H1 (cell line): ENCODE measurements around the gene NLGN4Y. TPM values are rescaled to one million over a fixed set of nuclear protein-coding genes. Genes with fewer than 3 reads are reported as not detected.

Source experiments
- CTCF ChIA-PET: fragments of 300-600 bp; sonication (Branson Sonifier 250); formaldehyde crosslinking; loops from one replicate; lab custom pipeline; 2021; ENCODE audit not compliant: partially characterized antibody; lab: Charles Lee
- POLR2A ChIA-PET: fragments of 300-600 bp; sonication (Branson Sonifier 250); formaldehyde crosslinking; loops from one replicate; lab custom pipeline; 2021; ENCODE audit warnings: inconsistent platforms; ENCODE audit not compliant: partially characterized antibody; lab: Charles Lee
- DNase-seq, 2 experiments: peaks; one replicate each; pipeline versions ENCODE4 v3.0.0 to v3.0.0-alpha.2; 2010 to 2022; ENCODE audit warnings: low spot score in 2 of 2, low read depth in 1 of 2, mixed read lengths in 1 of 2
- FAIRE-seq: peaks from 2 replicates; lab custom pipeline; 2011; peaks lifted over from hg19 to GRCh38; lab: Jason Lieb, UNC
- H2AFZ ChIP-seq: 2 replicates; pipeline ENCODE4 v1.8.1; 2012; ENCODE audit warnings: low read length, inconsistent platforms
- H2AK5ac ChIP-seq: 2 replicates; pipeline ENCODE4 v1.6.1; 2013; ENCODE audit warnings: low read depth, low read length
- H2BK120ac ChIP-seq: replicated peaks from 2 replicates; pipeline ENCODE3; 2013; ENCODE audit warnings: low read depth, low read length, inconsistent platforms
- H2BK12ac ChIP-seq: 2 replicates; pipeline ENCODE4 v1.6.1; 2013; ENCODE audit warnings: low read depth, low read length
- H2BK15ac ChIP-seq: 2 replicates; pipeline ENCODE4 v1.6.1; 2013; ENCODE audit warnings: low read length
- H2BK20ac ChIP-seq: 2 replicates; pipeline ENCODE4 v1.6.1; 2013; ENCODE audit warnings: low read length
- H2BK5ac ChIP-seq: 2 replicates; pipeline ENCODE4 v1.6.1; 2013; ENCODE audit warnings: low read depth, low read length
- H3K14ac ChIP-seq: 2 replicates; pipeline ENCODE4 v1.6.1; 2013; ENCODE audit warnings: inconsistent platforms; ENCODE audit not compliant: insufficient read length
- H3K18ac ChIP-seq: 2 replicates; pipeline ENCODE4 v1.6.1; 2013; ENCODE audit warnings: low read length; ENCODE audit errors: extremely low read depth
- H3K23ac ChIP-seq: 2 replicates; pipeline ENCODE4 v1.6.1; 2013; ENCODE audit warnings: inconsistent platforms; ENCODE audit not compliant: insufficient read length
- H3K23me2 ChIP-seq: 2 replicates; pipeline ENCODE4 v1.6.1; 2013; ENCODE audit warnings: low read depth, low read length
- H3K27ac ChIP-seq: 2 replicates; pipeline ENCODE4 v1.6.1; 2011; ENCODE audit warnings: low read depth, low read length, inconsistent platforms
- H3K27me3 ChIP-seq, 4 experiments: replicated peaks in 1 of 4; 1 replicate in 1 of 4; 2 replicates in 3 of 4; pipeline versions ENCODE4 v1.6.1 to v1.8.1; 2011 to 2013; ENCODE audit warnings: low read length in 3 of 4, mild to moderate bottlenecking in 3 of 4, inconsistent platforms in 2 of 4, mixed read lengths in 2 of 4, moderate library complexity in 1 of 4; ENCODE audit not compliant: control insufficient read depth in 3 of 4, insufficient read depth in 3 of 4; ENCODE audit errors: extremely low read depth in 1 of 4
- H3K36me3 ChIP-seq, 4 experiments: 2 replicates each; pipeline versions ENCODE4 v1.6.1 to v1.8.1; 2011 to 2013; ENCODE audit warnings: mild to moderate bottlenecking in 4 of 4, low read length in 3 of 4, moderate library complexity in 2 of 4, control low read depth in 1 of 4, inconsistent platforms in 1 of 4; ENCODE audit not compliant: insufficient read depth in 4 of 4, control insufficient read depth in 2 of 4
- H3K4ac ChIP-seq: replicated peaks from 2 replicates; pipeline ENCODE3; 2013; ENCODE audit warnings: low read length, low read depth, mixed read lengths, inconsistent platforms; ENCODE audit not compliant: insufficient read length
- H3K4me1 ChIP-seq, 4 experiments: replicated peaks in 1 of 4; 1 replicate in 1 of 4; 2 replicates in 3 of 4; pipeline versions ENCODE4 v1.6.1 to v1.8.1; 2011 to 2013; ENCODE audit warnings: low read length in 3 of 4, inconsistent platforms in 2 of 4, mixed read lengths in 1 of 4; ENCODE audit not compliant: insufficient read depth in 4 of 4, control insufficient read depth in 3 of 4
- H3K4me2 ChIP-seq, 2 experiments: 2 replicates each; pipeline versions ENCODE4 v1.6.1 to v1.8.1; 2011 to 2013; ENCODE audit warnings: low read depth in 2 of 2, low read length in 2 of 2, control low read depth in 1 of 2, inconsistent platforms in 1 of 2, mild to moderate bottlenecking in 1 of 2; ENCODE audit not compliant: insufficient read depth in 1 of 2
- H3K4me3 ChIP-seq, 4 experiments: fragments of 200-600, 300-600 bp in 1 of 4; sonication (generic), shearing (Covaris generic), sonication (Bioruptor Twin) in 1 of 4; 2 replicates each; pipeline versions ENCODE4 v1.5.1 to v1.8.1; 2011 to 2016; ENCODE audit warnings: low read length in 4 of 4, low read depth in 3 of 4, control low read depth in 2 of 4, inconsistent platforms in 2 of 4, mild to moderate bottlenecking in 2 of 4, mixed read lengths in 1 of 4, moderate library complexity in 1 of 4; ENCODE audit not compliant: insufficient read depth in 2 of 4; ENCODE audit errors: extremely low read depth in 1 of 4
- H3K56ac ChIP-seq: replicated peaks from 2 replicates; pipeline ENCODE3; 2013; ENCODE audit warnings: low read depth, mild to moderate bottlenecking, mixed read lengths, low read length, inconsistent platforms; ENCODE audit not compliant: insufficient read length
- H3K79me1 ChIP-seq: 2 replicates; pipeline ENCODE4 v1.6.1; 2013; ENCODE audit warnings: low read depth, low read length, control low read depth
- H3K79me2 ChIP-seq, 2 experiments: 2 replicates each; pipeline versions ENCODE4 v1.6.1 to v1.8.1; 2012 to 2013; ENCODE audit warnings: low read length in 2 of 2, mild to moderate bottlenecking in 2 of 2, inconsistent platforms in 1 of 2; ENCODE audit not compliant: insufficient read depth in 2 of 2, control insufficient read depth in 1 of 2
- H3K9ac ChIP-seq, 4 experiments: replicated peaks in 1 of 4; 1 replicate in 1 of 4; 2 replicates in 3 of 4; pipeline versions ENCODE4 v1.6.1 to v1.8.1; 2011 to 2013; ENCODE audit warnings: low read depth in 3 of 4, low read length in 3 of 4, control low read depth in 2 of 4, mild to moderate bottlenecking in 2 of 4, moderate library complexity in 2 of 4, inconsistent platforms in 1 of 4; ENCODE audit errors: extremely low read depth in 1 of 4
- H3K9me3 ChIP-seq, 2 experiments: 2 replicates each; pipeline versions ENCODE4 v1.6.1 to v1.8.1; 2012 to 2013; ENCODE audit warnings: mild to moderate bottlenecking in 2 of 2, moderate library complexity in 2 of 2, control low read depth in 1 of 2, inconsistent platforms in 1 of 2, low read depth in 1 of 2, low read length in 1 of 2, mixed read lengths in 1 of 2; ENCODE audit not compliant: insufficient read depth in 2 of 2
- H4K20me1 ChIP-seq, 2 experiments: replicated peaks in 1 of 2; 2 replicates each; pipeline versions ENCODE3 to v1.8.1; 2011 to 2013; ENCODE audit warnings: inconsistent platforms in 2 of 2, low read length in 2 of 2, mild to moderate bottlenecking in 1 of 2; ENCODE audit not compliant: insufficient read depth in 2 of 2, control insufficient read depth in 1 of 2
- H4K5ac ChIP-seq: 2 replicates; pipeline ENCODE4 v1.6.1; 2013; ENCODE audit warnings: low read length, low read depth, mixed read lengths, inconsistent platforms; ENCODE audit not compliant: insufficient read length
- H4K8ac ChIP-seq: 2 replicates; pipeline ENCODE4 v1.8.0; 2013; ENCODE audit warnings: mild to moderate bottlenecking, moderate library complexity, low read length, inconsistent platforms; ENCODE audit not compliant: insufficient read depth; ENCODE audit errors: extremely low read depth
- H4K91ac ChIP-seq: replicated peaks from 2 replicates; pipeline ENCODE3; 2013; ENCODE audit warnings: low read length, mixed read lengths, inconsistent platforms; ENCODE audit not compliant: insufficient read length
- CTBP2 ChIP-seq: IDR thresholded peaks from 2 replicates; pipeline ENCODE4 v1.7.0; 2011; ENCODE audit warnings: borderline replicate concordance, mild to moderate bottlenecking, moderate library complexity, mixed read lengths, low read length; ENCODE audit not compliant: insufficient read depth, insufficient read length
- EGR1 ChIP-seq: IDR thresholded peaks from 2 replicates; pipeline ENCODE4 v1.6.1; 2011; ENCODE audit warnings: low read depth, low read length, borderline replicate concordance
- EZH2 ChIP-seq: fragments of 200-600 bp; sonication (generic); IDR thresholded peaks from 2 replicates; pipeline ENCODE4 v1.7.1; 2012; ENCODE audit warnings: low read depth, mild to moderate bottlenecking, moderate library complexity, low read length, inconsistent platforms; ENCODE audit not compliant: severe bottlenecking
- HDAC2 ChIP-seq, 2 experiments: fragments of 300-600 bp in 1 of 2; sonication (generic) in 1 of 2; IDR thresholded peaks; 2 replicates each; pipeline ENCODE4 v1.6.1; 2011 to 2012; ENCODE audit warnings: low read depth in 2 of 2, low read length in 2 of 2, mild to moderate bottlenecking in 2 of 2, moderate library complexity in 2 of 2, borderline replicate concordance in 1 of 2, inconsistent platforms in 1 of 2
- PHF8 ChIP-seq: fragments of 200-600 bp; sonication (generic); conservative IDR thresholded peaks from 2 replicates; pipeline ENCODE4 v1.7.1; 2012; ENCODE audit warnings: low read depth, mild to moderate bottlenecking, inconsistent platforms, low read length, moderate library complexity
- RNF2 ChIP-seq: fragments of 200-900, 300-1000 bp; sonication (generic); IDR thresholded peaks from 2 replicates; pipeline ENCODE4 v1.7.1; 2016; ENCODE audit warnings: borderline replicate concordance, low read depth, mild to moderate bottlenecking, antibody characterized with exemption, low read length; ENCODE audit not compliant: poor library complexity, severe bottlenecking; ENCODE audit errors: missing control alignments
- SUZ12 ChIP-seq: fragments of 200-600 bp; sonication (generic); IDR thresholded peaks from 2 replicates; pipeline ENCODE4 v1.6.1; 2012; ENCODE audit warnings: mild to moderate bottlenecking, inconsistent platforms, low read length, moderate library complexity, mixed read lengths
- TAF7 ChIP-seq: optimal IDR thresholded peaks from 2 replicates; pipeline ENCODE3; 2011; ENCODE audit warnings: low read depth, mild to moderate bottlenecking, inconsistent platforms, low read length, moderate library complexity, borderline replicate concordance
- YY1 ChIP-seq: IDR thresholded peaks from 2 replicates; pipeline ENCODE4 v1.6.1; 2011; ENCODE audit warnings: low read depth, mild to moderate bottlenecking, low read length
- WGBS, 2 experiments: shearing (Covaris generic) in 1 of 2; methylation state at CpG; one replicate each; pipeline versions ENCODE4 v1.1.6 to v1.1.7; 2013 to 2015; ENCODE audit warnings: low lambda C conversion rate in 2 of 2, mixed read lengths in 2 of 2, inconsistent platforms in 1 of 2, low coverage in 1 of 2, missing lambda C conversion rate in 1 of 2; ENCODE audit not compliant: insufficient replicate concordance in 2 of 2, insufficient coverage in 1 of 2, insufficient read length in 1 of 2; ENCODE audit errors: extremely low coverage in 1 of 2, missing lambda C conversion rate in 1 of 2; 5-methylcytosine and 5-hydroxymethylcytosine counted together
- polyA plus RNA-seq, 7 experiments: library from polyadenylated mRNA; depleted of rRNA in 3 of 7; stranded (reverse) in 5 of 7; unstranded in 2 of 7; fragments of >200 nt in 5 of 7; fragments of 200-250 nt in 2 of 7; gene quantifications; 1 replicate in 5 of 7; 2 replicates in 1 of 7; 4 replicates in 1 of 7; pipeline versions ENCODE4 v1.2.1 to v1.2.3, GENCODE V29; 2011 to 2013; ENCODE audit warnings: missing spikeins in 2 of 7, mixed read lengths in 2 of 7
- total RNA-seq: library from RNA; stranded (reverse); fragmentation: NEBNext Ultra II Directional; extraction: Animal tissue kit (Norgen Biotek cat#: 25700); gene quantifications from 2 replicates; pipeline ENCODE4 v1.2.1, GENCODE V29; 2021
- TF ChIP-seq, protein P1 (sequence below): IDR thresholded peaks from 2 replicates; pipeline ENCODE4 v1.6.1; 2011; ENCODE audit warnings: low read depth, mild to moderate bottlenecking, low read length; ENCODE audit not compliant: insufficient read depth
- TF ChIP-seq, protein P2 (sequence below): IDR thresholded peaks from 2 replicates; pipeline ENCODE4 v1.6.1; 2012; ENCODE audit warnings: inconsistent platforms

Gene NLGN4Y
- total and polyA plus RNA-seq, 2 of the 8 experiments (the other 6 are each of a cell fraction or from before 2014, with no cell fraction given) = 35.7 to 51.3 TPM

DNA sequence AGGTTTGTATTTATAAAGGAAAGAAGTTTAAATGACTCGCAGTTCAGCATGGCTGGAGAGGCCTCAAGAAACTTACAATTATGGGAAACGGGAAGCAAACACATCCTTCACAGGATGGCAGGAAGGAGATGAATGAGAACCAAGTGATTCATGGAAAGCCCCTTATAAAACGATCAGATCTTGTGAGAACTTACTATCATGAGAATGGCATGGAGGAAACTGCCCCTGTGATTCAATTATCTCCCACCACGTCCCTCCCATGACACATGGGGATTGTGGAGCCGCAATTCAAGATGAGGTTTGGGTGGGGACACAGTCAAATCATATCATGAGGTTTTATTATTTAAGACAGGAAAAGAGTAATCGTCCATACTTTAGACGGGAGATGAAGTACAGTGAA is 4.0 kb downstream of the NLGN4Y start:
- H3K27ac ChIP-seq = no peak overlapping the region
- H4K8ac ChIP-seq = no peak overlapping the region
- H3K4me2 ChIP-seq = no peak overlapping the region; a peak in 1 of 4 replicates
- no peak overlapping the region for H4K91ac ChIP-seq
- H3K9me3 ChIP-seq = no peaks in the 10 kb centered on the region
- H4K20me1 ChIP-seq = peaks cover 0 to 8% of the 10 kb centered on the region in 2 experiments
- peaks cover 14 to 97% of the 10 kb centered on the region in 2 experiments for H3K79me2 ChIP-seq
- H3K4ac ChIP-seq = no peak overlapping the region
- H2BK15ac ChIP-seq = no peak overlapping the region
- POLR2A ChIA-PET = no interaction called here
- no peaks in the 10 kb centered on the region for H3K27me3 ChIP-seq
- H2AK5ac ChIP-seq = no peak overlapping the region
- H4K5ac ChIP-seq = no peak overlapping the region
- H3K9ac ChIP-seq = no peak overlapping the region
- H2BK5ac ChIP-seq = no peak overlapping the region
- H3K36me3 ChIP-seq = no peaks in the 10 kb centered on the region
- H3K4me1 ChIP-seq = 0 out of 7 replicates have a peak, but pooled peaks cover 0 to 3% (median 0%) of the 10 kb centered on the region in 4 experiments
- no peak overlapping the region for H3K14ac ChIP-seq
- H2AFZ ChIP-seq = no peak overlapping the region
- no peaks in the 10 kb centered on the region for H3K79me1 ChIP-seq
- no peak overlapping the region for H2BK20ac ChIP-seq
- H2BK120ac ChIP-seq = no peak overlapping the region
- no peak overlapping the region for H3K56ac ChIP-seq
- CTCF ChIA-PET = no interaction called here
- WGBS, 2 experiments = 88% methylated on average over 7 of the region's 7 CpGs; no CpG with 5 or more reads in 1 of the 2 experiments
- H3K23ac ChIP-seq = no peak overlapping the region
- DNase-seq (no peak), FAIRE-seq (no peak)
- no peak overlapping the region for H3K4me3 ChIP-seq
- H2BK12ac ChIP-seq = no peak overlapping the region
- no peaks in the 10 kb centered on the region for H3K23me2 ChIP-seq
- H3K18ac ChIP-seq = no peak overlapping the region
- TF ChIP-seq EZH2 (no peak), HDAC2 (IDR thresholded peaks at IDR 0.05; ENCODE audit: borderline replicate concordance in 1 of 2, low read depth in 2 of 2, low read length in 2 of 2) (no peak), SUZ12 (no peak), RNF2 (no peak), CTBP2 (no peak), YY1 (no peak), PHF8 (no peak), EGR1 (no peak), TAF7 (no peak)
- TF ChIP-seq, protein P1, sequence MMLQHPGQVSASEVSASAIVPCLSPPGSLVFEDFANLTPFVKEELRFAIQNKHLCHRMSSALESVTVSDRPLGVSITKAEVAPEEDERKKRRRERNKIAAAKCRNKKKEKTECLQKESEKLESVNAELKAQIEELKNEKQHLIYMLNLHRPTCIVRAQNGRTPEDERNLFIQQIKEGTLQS = no peak
- TF ChIP-seq, protein P2, sequence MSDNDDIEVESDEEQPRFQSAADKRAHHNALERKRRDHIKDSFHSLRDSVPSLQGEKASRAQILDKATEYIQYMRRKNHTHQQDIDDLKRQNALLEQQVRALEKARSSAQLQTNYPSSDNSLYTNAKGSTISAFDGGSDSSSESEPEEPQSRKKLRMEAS = no peak
